GM12878 (cell line): ENCODE results near the gene TNRC6C. TPM values are rescaled to one million over a fixed set of nuclear protein-coding genes. Genes with fewer than 3 reads are reported as not detected.
A peak's percentile ranks its signal among the peaks of the same experiment; 100 is the strongest.

Experiments
- ATAC-seq: fragments of 200-7000 bp; cut with Tn5 transposase; 3 replicates; pipeline ENCODE4 v1.9.1; 2020; ENCODE audit warnings: mild to moderate bottlenecking, moderate library complexity
- BruUV-seq: library from RNA; stranded (reverse); fragments of 400-500 nt; replicated peaks from 2 replicates; lab custom pipeline; 2021; lab: Mats Ljungman, UMichigan
- CTCF ChIA-PET: fragments of 300-600 bp; sonication (Branson Sonifier 250); formaldehyde crosslinking; extraction: SDS; loops from one replicate; lab custom pipeline; 2021; ENCODE audit warnings: inconsistent platforms; lab: Yijun Ruan, JAX
- POLR2A ChIA-PET: fragments of 350-600 bp; formaldehyde crosslinking; extraction: SDS; loops from one replicate; lab custom pipeline; 2021; ENCODE audit warnings: inconsistent platforms; lab: Charles Lee
- RAD21 ChIA-PET: fragments of 300-600 bp; sonication (Branson Sonifier 250); formaldehyde crosslinking; loops from one replicate; lab custom pipeline; 2023; ENCODE audit warnings: antibody characterized with exemption; ENCODE audit not compliant: unreplicated experiment; lab: Charles Lee
- SMC1A ChIA-PET: fragments of 300-600 bp; sonication (Branson Sonifier 250); formaldehyde crosslinking; loops from one replicate; lab custom pipeline; 2023; ENCODE audit not compliant: unreplicated experiment, uncharacterized antibody; lab: Charles Lee
- DNase-seq: peaks from one replicate; pipeline ENCODE4 v3.0.0-alpha.2; 2011; ENCODE audit warnings: low read depth, low spot score
- FAIRE-seq: peaks from 3 replicates; lab custom pipeline; 2011; peaks lifted over from hg19 to GRCh38; lab: Jason Lieb, UNC
- H2AFZ ChIP-seq: 2 replicates; pipeline ENCODE4 v1.6.0; 2011; ENCODE audit warnings: low read depth, low read length, control low read depth; ENCODE audit not compliant: control insufficient read depth
- H3K27ac ChIP-seq: 2 replicates; pipeline ENCODE4 v1.5.1; 2011; ENCODE audit warnings: control low read depth; ENCODE audit not compliant: control insufficient read depth, insufficient read depth
- H3K27me3 ChIP-seq, 2 experiments: replicated peaks in 1 of 2; 2 replicates each; pipeline versions ENCODE4 v1.6.0 to v1.6.1; 2011; ENCODE audit warnings: low read length in 1 of 2; ENCODE audit not compliant: control insufficient read depth in 2 of 2, insufficient read depth in 2 of 2
- H3K36me3 ChIP-seq, 2 experiments: 2 replicates each; pipeline ENCODE4 v1.5.1; 2011; ENCODE audit warnings: low read length in 1 of 2; ENCODE audit not compliant: control insufficient read depth in 2 of 2, insufficient read depth in 2 of 2
- H3K4me1 ChIP-seq: 2 replicates; pipeline ENCODE4 v1.6.1; 2011; ENCODE audit warnings: mild to moderate bottlenecking, low read length, moderate library complexity, mixed read lengths; ENCODE audit not compliant: control insufficient read depth, insufficient read depth
- H3K4me2 ChIP-seq: 2 replicates; pipeline ENCODE4 v1.6.0; 2011; ENCODE audit warnings: control low read depth; ENCODE audit not compliant: control insufficient read depth, insufficient read depth
- H3K4me3 ChIP-seq: fragments of 200-600 bp; sonication (generic); 2 replicates; pipeline ENCODE4 v1.5.1; 2016
- H3K79me2 ChIP-seq: 2 replicates; pipeline ENCODE4 v1.6.0; 2011; ENCODE audit warnings: low read length; ENCODE audit not compliant: control insufficient read depth, insufficient read depth
- H3K9ac ChIP-seq: 2 replicates; pipeline ENCODE4 v1.8.0; 2011; ENCODE audit warnings: low read length, control low read depth, mixed read lengths; ENCODE audit not compliant: control insufficient read depth, insufficient read depth
- H3K9me3 ChIP-seq: replicated peaks from 3 replicates; pipeline ENCODE4 v1.5.1; 2011; ENCODE audit warnings: mild to moderate bottlenecking, low read length; ENCODE audit not compliant: control insufficient read depth, insufficient read depth
- H4K20me1 ChIP-seq: 2 replicates; pipeline ENCODE4 v1.6.0; 2011; ENCODE audit not compliant: control insufficient read depth, insufficient read depth
- BCL11A ChIP-seq: IDR thresholded peaks from 2 replicates; pipeline ENCODE4 v1.6.1; 2011; ENCODE audit warnings: low read depth, low read length
- EED ChIP-seq: sonication (generic); IDR thresholded peaks from 2 replicates; pipeline ENCODE4 v1.6.1; 2016; ENCODE audit warnings: antibody characterized with exemption, low read depth
- HCFC1 ChIP-seq: fragments of 150-350 bp; IDR thresholded peaks from 2 replicates; pipeline ENCODE4 v1.6.1; 2014; ENCODE audit warnings: low read length
- IRF4 ChIP-seq: IDR thresholded peaks from 2 replicates; pipeline ENCODE4 v1.6.1; 2011; ENCODE audit warnings: low read depth, low read length
- JUND ChIP-seq: IDR thresholded peaks from 2 replicates; pipeline ENCODE4 v1.6.1; 2012; ENCODE audit warnings: low read depth, mild to moderate bottlenecking, low read length, improper control_type of control experiment, moderate library complexity
- MEF2B ChIP-seq: fragments of 450-650 bp; IDR thresholded peaks from 2 replicates; pipeline ENCODE4 v1.6.1; 2018; ENCODE audit warnings: mild to moderate bottlenecking, moderate library complexity; ENCODE audit not compliant: partially characterized antibody, poor library complexity, severe bottlenecking
- NR2C2 ChIP-seq: IDR thresholded peaks from 2 replicates; pipeline ENCODE4 v1.6.1; 2011; ENCODE audit warnings: borderline replicate concordance, low read depth; ENCODE audit not compliant: control insufficient read depth, insufficient read length
- NRF1 ChIP-seq: conservative IDR thresholded peaks from 2 replicates; pipeline ENCODE4 v1.6.1; 2011; ENCODE audit warnings: mild to moderate bottlenecking, low read depth, low read length, improper control_type of control experiment
- PAX8 ChIP-seq: fragments of 450-650 bp; IDR thresholded peaks from 2 replicates; pipeline ENCODE4 v1.6.1; 2017; ENCODE audit warnings: mild to moderate bottlenecking, moderate library complexity
- RAD51 ChIP-seq: fragments of 450-650 bp; IDR thresholded peaks from 2 replicates; pipeline ENCODE4 v1.6.1; 2016; ENCODE audit warnings: moderate library complexity, mild to moderate bottlenecking, inconsistent platforms
- RB1 ChIP-seq: fragments of 450-650 bp; formaldehyde crosslinking; IDR thresholded peaks from 2 replicates; pipeline ENCODE4 v1.6.1; 2017; ENCODE audit warnings: mild to moderate bottlenecking, borderline replicate concordance
- SIN3A ChIP-seq: IDR thresholded peaks from 2 replicates; pipeline ENCODE4 v1.6.1; 2012; ENCODE audit warnings: low read depth, low read length, improper control_type of control experiment
- SMARCA5 ChIP-seq: fragments of 450-650 bp; IDR thresholded peaks from 2 replicates; pipeline ENCODE4 v1.6.1; 2017; ENCODE audit warnings: mild to moderate bottlenecking
- SUPT20H ChIP-seq: IDR thresholded peaks from 2 replicates; pipeline ENCODE4 v1.6.1; 2011; ENCODE audit warnings: low read depth, mild to moderate bottlenecking, low read length, moderate library complexity, borderline replicate concordance; ENCODE audit not compliant: control insufficient read depth
- SUZ12 ChIP-seq: fragments of 200-600 bp; sonication (generic); IDR thresholded peaks from one replicate; pipeline ENCODE4 v1.6.1; 2018; ENCODE audit warnings: antibody characterized with exemption, mild to moderate bottlenecking; ENCODE audit not compliant: unreplicated experiment
- TCF7 ChIP-seq: IDR thresholded peaks from 2 replicates; pipeline ENCODE4 v1.6.1; 2014; ENCODE audit warnings: antibody characterized with exemption, borderline replicate concordance
- ZNF217 ChIP-seq: fragments of 450-650 bp; IDR thresholded peaks from 2 replicates; pipeline ENCODE4 v1.6.1; 2017; ENCODE audit warnings: antibody characterized with exemption, mild to moderate bottlenecking
- ZSCAN29 ChIP-seq: fragments of 450-650 bp; IDR thresholded peaks from 2 replicates; pipeline ENCODE4 v1.6.1; 2017; ENCODE audit warnings: mild to moderate bottlenecking, moderate library complexity
- WGBS: methylation state at CpG from one replicate; pipeline ENCODE4 v1.1.6; 2016; ENCODE audit warnings: low lambda C conversion rate; ENCODE audit not compliant: insufficient replicate concordance, insufficient coverage; ENCODE audit errors: missing lambda C conversion rate; 5-methylcytosine and 5-hydroxymethylcytosine counted together
- in situ Hi-C: fragments of 300-500 bp; cut with MboI; formaldehyde crosslinking; loops from 9 replicates; pipeline ENCODE4 v1.14.3; 2018; ENCODE audit warnings: mixed read lengths
- intact Hi-C: fragments of 100-400 bp; cut with micrococcal nuclease; formaldehyde crosslinking; loops from one replicate; pipeline ENCODE4 v1.14.2; 2022; ENCODE audit not compliant: unreplicated experiment
- polyA plus RNA-seq, 11 experiments: library from polyadenylated mRNA; depleted of rRNA in 4 of 11; unstranded in 6 of 11; stranded (reverse) in 5 of 11; fragments of >200 nt; fragmentation: Nextera tagmentation in 4 of 11; fragmentation: Illumina TruSeq in 1 of 11; extraction: Ambion mirVana in 4 of 11; extraction: Trizol in 1 of 11; gene quantifications; 1 replicate in 1 of 11; 2 replicates in 10 of 11; pipeline versions ENCODE4 v1.2.1 to v1.2.3, GENCODE V29; 2011 to 2016; ENCODE audit warnings: inconsistent platforms in 2 of 11, missing spikeins in 2 of 11, low read depth in 1 of 11
- total RNA-seq, 4 experiments: library from RNA; depleted of rRNA in 3 of 4; stranded (reverse); fragments of >200 nt in 3 of 4; fragmentation: Illumina TruSeq in 1 of 4; extraction: Trizol in 1 of 4; gene quantifications; 2 replicates each; pipeline versions ENCODE4 v1.2.1 to v1.2.3, GENCODE V29; 2013 to 2021
- TF ChIP-seq, protein P1 (sequence below): IDR thresholded peaks from 2 replicates; pipeline ENCODE4 v1.6.1; 2012; ENCODE audit warnings: low read length, inconsistent platforms
- TF ChIP-seq, protein P2 (sequence below): fragments of 450-650 bp; IDR thresholded peaks from 2 replicates; pipeline ENCODE4 v1.6.1; 2016; ENCODE audit warnings: mild to moderate bottlenecking
- TF ChIP-seq, protein P3 (sequence below): fragments of 450-650 bp; IDR thresholded peaks from 2 replicates; pipeline ENCODE4 v1.6.1; 2017; ENCODE audit warnings: borderline replicate concordance

TNRC6C gene
- total and polyA plus RNA-seq, 10 of the 15 experiments (the other 5 are each of a cell fraction or from before 2014, with no cell fraction given): 0.40 to 6.1 (median 0.96) TPM

DNA sequence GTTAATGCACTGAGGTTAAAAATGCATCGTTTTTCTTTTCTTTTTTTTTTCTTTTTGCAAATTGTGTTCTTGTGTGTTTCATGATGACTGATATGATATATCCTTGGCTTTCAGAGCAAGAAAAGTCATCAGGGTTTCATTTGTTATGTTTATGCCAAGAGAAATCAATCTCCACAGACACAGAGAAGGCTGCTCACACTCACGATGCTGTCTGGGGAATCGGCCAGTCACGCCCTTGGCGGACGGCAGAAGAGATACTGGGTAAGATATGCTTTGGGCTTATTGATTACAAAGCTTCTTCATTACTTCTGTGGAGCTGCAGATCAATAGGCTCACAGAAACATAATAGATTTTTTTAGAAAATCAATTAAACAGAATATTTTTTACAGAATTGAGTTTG, 42.2 kb upstream of the TNRC6C start (continued):
- TF ChIP-seq MEF2B (no peak), SMARCA5 (no peak), PAX8 (no peak)

DNA sequence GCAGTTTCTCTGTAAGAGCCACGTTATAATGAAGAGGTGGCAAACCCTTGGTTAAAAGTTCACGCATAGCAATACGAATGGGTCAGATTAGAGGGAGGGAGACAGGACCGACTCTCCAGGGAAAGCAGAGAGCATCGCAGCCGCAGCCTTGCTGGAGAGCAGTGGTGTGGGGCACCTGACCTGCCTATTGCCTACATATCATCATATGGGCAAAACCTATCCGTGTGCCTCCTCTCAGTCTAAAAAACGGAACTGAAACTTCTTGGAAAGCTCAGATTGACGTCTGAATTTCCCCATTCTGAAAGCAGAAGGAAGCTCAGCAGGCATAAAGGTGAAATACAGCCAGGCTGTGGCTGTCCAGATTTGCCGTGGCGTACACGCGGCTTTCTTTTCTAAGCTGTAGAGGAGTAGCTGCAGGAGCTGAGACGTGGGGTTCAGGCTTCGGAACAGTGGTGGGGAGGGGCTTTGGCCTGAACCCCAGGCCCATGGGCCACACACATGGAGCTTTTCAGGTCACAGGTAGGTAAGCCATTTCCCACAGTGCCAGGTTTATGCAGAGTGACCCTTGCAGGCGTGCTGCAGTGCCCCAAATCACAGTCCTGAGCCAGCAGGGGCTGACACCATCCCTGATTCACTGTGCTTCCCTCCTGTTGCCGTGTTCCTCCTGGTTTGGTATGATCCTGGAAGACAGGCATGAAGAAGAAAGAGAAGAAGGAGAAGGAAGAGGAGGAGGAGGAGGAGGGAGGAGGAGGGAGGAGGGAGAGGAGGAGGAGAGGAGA, 41.6 kb upstream of the TNRC6C start:
- H3K4me2 ChIP-seq: no peak overlapping the region
- no peaks in the 10 kb centered on the region for H3K4me1 ChIP-seq
- no peak overlapping the region for H3K9ac ChIP-seq
- ChIA-PET RAD21 (interaction anchor here (0.9 to 1.3 kb wide), 4 partner anchors 31 to 83 kb away, joined by 3 to 5 read pairs (median 4); no protein-coding TSS in a partner anchor), SMC1A (interaction anchor here (0.5 to 1.4 kb wide), 7 partner anchors 10 to 1573 kb away, joined by 3 to 6 read pairs (median 3); no protein-coding TSS in a partner anchor), POLR2A (interaction anchor here (0.6 kb wide), 2 partner anchors 90 to 1921 kb away, joined by 4 to 5 read pairs; no protein-coding TSS in a partner anchor), CTCF (interaction anchor here (1.4 to 3.9 kb wide), 4 partner anchors 9 to 145 kb away, joined by 3 to 20 read pairs (median 3); no protein-coding TSS in a partner anchor)
- H3K79me2 ChIP-seq: no peaks in the 10 kb centered on the region
- H3K27ac ChIP-seq: no peak overlapping the region
- DNase-seq (peak; percentile 54), ATAC-seq (peak; percentile 88), FAIRE-seq (no peak)
- H4K20me1 ChIP-seq: no peaks in the 10 kb centered on the region
- no peak overlapping the region for H2AFZ ChIP-seq
- H3K36me3 ChIP-seq: no peaks in the 10 kb centered on the region
- BruUV-seq: no TSS peak
- in situ Hi-C loops: no loop called here
- no peak overlapping the region for H3K4me3 ChIP-seq
- H3K27me3 ChIP-seq: peaks cover 0 to 2% of the 10 kb centered on the region in 2 experiments; a peak in 2 of 4 replicates
- intact Hi-C loops: no loop called here
- H3K9me3 ChIP-seq: no peaks in the 10 kb centered on the region
- under 1% methylated on average over 17 of the region's 17 CpGs for WGBS
- no peak for TF ChIP-seq ZNF217
- TF ChIP-seq HCFC1: no peak
- no peak for TF ChIP-seq NRF1
- peak; percentile 54 for TF ChIP-seq IRF4
- TF ChIP-seq SUPT20H: no peak
- no peak for TF ChIP-seq BCL11A
- TF ChIP-seq RB1: no peak
- TF ChIP-seq SUZ12: no peak
- TF ChIP-seq, protein P1, sequence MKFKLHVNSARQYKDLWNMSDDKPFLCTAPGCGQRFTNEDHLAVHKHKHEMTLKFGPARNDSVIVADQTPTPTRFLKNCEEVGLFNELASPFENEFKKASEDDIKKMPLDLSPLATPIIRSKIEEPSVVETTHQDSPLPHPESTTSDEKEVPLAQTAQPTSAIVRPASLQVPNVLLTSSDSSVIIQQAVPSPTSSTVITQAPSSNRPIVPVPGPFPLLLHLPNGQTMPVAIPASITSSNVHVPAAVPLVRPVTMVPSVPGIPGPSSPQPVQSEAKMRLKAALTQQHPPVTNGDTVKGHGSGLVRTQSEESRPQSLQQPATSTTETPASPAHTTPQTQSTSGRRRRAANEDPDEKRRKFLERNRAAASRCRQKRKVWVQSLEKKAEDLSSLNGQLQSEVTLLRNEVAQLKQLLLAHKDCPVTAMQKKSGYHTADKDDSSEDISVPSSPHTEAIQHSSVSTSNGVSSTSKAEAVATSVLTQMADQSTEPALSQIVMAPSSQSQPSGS: no peak
- TF ChIP-seq TCF7: no peak
- peak; percentile 56; the same call in 1 of the 2 replicates for TF ChIP-seq EED
- no peak for TF ChIP-seq ZSCAN29
- no peak for TF ChIP-seq SIN3A
- no peak for TF ChIP-seq NR2C2
- TF ChIP-seq, protein P2, sequence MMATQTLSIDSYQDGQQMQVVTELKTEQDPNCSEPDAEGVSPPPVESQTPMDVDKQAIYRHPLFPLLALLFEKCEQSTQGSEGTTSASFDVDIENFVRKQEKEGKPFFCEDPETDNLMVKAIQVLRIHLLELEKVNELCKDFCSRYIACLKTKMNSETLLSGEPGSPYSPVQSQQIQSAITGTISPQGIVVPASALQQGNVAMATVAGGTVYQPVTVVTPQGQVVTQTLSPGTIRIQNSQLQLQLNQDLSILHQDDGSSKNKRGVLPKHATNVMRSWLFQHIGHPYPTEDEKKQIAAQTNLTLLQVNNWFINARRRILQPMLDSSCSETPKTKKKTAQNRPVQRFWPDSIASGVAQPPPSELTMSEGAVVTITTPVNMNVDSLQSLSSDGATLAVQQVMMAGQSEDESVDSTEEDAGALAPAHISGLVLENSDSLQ: peak; percentile 72
- TF ChIP-seq RAD51: peak; percentile 42; the same call in 1 of the 2 replicates
- no peak for TF ChIP-seq JUND
- TF ChIP-seq, protein P3, sequence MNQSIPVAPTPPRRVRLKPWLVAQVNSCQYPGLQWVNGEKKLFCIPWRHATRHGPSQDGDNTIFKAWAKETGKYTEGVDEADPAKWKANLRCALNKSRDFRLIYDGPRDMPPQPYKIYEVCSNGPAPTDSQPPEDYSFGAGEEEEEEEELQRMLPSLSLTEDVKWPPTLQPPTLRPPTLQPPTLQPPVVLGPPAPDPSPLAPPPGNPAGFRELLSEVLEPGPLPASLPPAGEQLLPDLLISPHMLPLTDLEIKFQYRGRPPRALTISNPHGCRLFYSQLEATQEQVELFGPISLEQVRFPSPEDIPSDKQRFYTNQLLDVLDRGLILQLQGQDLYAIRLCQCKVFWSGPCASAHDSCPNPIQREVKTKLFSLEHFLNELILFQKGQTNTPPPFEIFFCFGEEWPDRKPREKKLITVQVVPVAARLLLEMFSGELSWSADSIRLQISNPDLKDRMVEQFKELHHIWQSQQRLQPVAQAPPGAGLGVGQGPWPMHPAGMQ: no peak
